Endodermal cell (in vitro differentiated cells): ENCODE results near the gene ATXN7L1. TPM values are rescaled to one million over a fixed set of nuclear protein-coding genes. Genes with fewer than 3 reads are reported as not detected.

ENCODE experiments used
- DNase-seq: peaks from one replicate; pipeline ENCODE4 v3.0.0-alpha.2; 2017
- H3K27ac ChIP-seq: 2 replicates; pipeline ENCODE4 v1.5.1; 2013; ENCODE audit warnings: mild to moderate bottlenecking, low read depth, low read length, moderate library complexity
- H3K27me3 ChIP-seq: 2 replicates; pipeline ENCODE4 v1.6.1; 2013; ENCODE audit warnings: mild to moderate bottlenecking, low read length, moderate library complexity; ENCODE audit not compliant: insufficient read depth, control insufficient read depth, poor library complexity, severe bottlenecking
- H3K36me3 ChIP-seq: 2 replicates; pipeline ENCODE4 v1.7.0; 2013; ENCODE audit warnings: mild to moderate bottlenecking, low read length, moderate library complexity; ENCODE audit not compliant: control insufficient read depth, insufficient read depth
- H3K4me1 ChIP-seq: one replicate; pipeline ENCODE4 v1.7.0; 2013; ENCODE audit warnings: low read length; ENCODE audit not compliant: control insufficient read depth, insufficient read depth
- H3K4me3 ChIP-seq: 2 replicates; pipeline ENCODE4 v1.5.1; 2013; ENCODE audit warnings: mild to moderate bottlenecking, low read length, moderate library complexity
- H3K9ac ChIP-seq: 2 replicates; pipeline ENCODE4 v1.6.1; 2013; ENCODE audit warnings: mild to moderate bottlenecking, low read length, moderate library complexity; ENCODE audit not compliant: poor library complexity, severe bottlenecking; ENCODE audit errors: extremely low read depth
- H3K9me3 ChIP-seq: 2 replicates; pipeline ENCODE4 v1.6.1; 2013; ENCODE audit warnings: mild to moderate bottlenecking, low read length, moderate library complexity; ENCODE audit not compliant: control insufficient read depth
- H3K27ac Mint-ChIP-seq: 2 replicates; pipeline ENCODE4 v1.8.0; 2020; ENCODE audit warnings: mixed read lengths
- H3K27me3 Mint-ChIP-seq: 2 replicates; pipeline ENCODE4 v1.8.0; 2021; ENCODE audit warnings: mild to moderate bottlenecking, mixed read lengths; ENCODE audit not compliant: insufficient read depth
- H3K36me3 Mint-ChIP-seq: 2 replicates; pipeline ENCODE4 v1.8.0; 2020; ENCODE audit warnings: low read depth, mixed read lengths
- H3K4me1 Mint-ChIP-seq: 2 replicates; pipeline ENCODE4 v1.8.0; 2020; ENCODE audit warnings: mixed read lengths
- H3K4me3 Mint-ChIP-seq: 2 replicates; pipeline ENCODE4 v1.8.0; 2020; ENCODE audit warnings: mild to moderate bottlenecking, moderate library complexity, mixed read lengths
- H3K9me3 Mint-ChIP-seq: 2 replicates; pipeline ENCODE4 v1.8.0; 2020; ENCODE audit warnings: mild to moderate bottlenecking, mixed read lengths
- WGBS, 2 experiments: methylation state at CpG; one replicate each; pipeline versions ENCODE4 v1.1.5 to v1.1.7; 2013; ENCODE audit warnings: missing lambda C conversion rate in 2 of 2, mixed read lengths in 1 of 2; ENCODE audit not compliant: insufficient coverage in 1 of 2, insufficient read length in 1 of 2; 5-methylcytosine and 5-hydroxymethylcytosine counted together
- total RNA-seq, 2 donors: library from RNA; stranded (reverse); fragmentation: NEBNext Ultra II Directional in 1 of 2; extraction: Animal tissue kit (Norgen Biotek cat#: 25700) in 1 of 2; gene quantifications; 2 replicates in 1 of 2; 3 replicates in 1 of 2; pipeline ENCODE4 v1.2.1, GENCODE V29; 2021
- TF ChIP-seq, protein P1 (sequence below): fragments of 200-600 bp; sonication (generic); conservative IDR thresholded peaks from 2 replicates; pipeline ENCODE4 v1.5.0; 2021; ENCODE audit warnings: antibody characterized with exemption, mild to moderate bottlenecking

Gene ATXN7L1
- total RNA-seq, 2 donors from 2014 or later, result 16.9 to 30.4 TPM

DNA sequence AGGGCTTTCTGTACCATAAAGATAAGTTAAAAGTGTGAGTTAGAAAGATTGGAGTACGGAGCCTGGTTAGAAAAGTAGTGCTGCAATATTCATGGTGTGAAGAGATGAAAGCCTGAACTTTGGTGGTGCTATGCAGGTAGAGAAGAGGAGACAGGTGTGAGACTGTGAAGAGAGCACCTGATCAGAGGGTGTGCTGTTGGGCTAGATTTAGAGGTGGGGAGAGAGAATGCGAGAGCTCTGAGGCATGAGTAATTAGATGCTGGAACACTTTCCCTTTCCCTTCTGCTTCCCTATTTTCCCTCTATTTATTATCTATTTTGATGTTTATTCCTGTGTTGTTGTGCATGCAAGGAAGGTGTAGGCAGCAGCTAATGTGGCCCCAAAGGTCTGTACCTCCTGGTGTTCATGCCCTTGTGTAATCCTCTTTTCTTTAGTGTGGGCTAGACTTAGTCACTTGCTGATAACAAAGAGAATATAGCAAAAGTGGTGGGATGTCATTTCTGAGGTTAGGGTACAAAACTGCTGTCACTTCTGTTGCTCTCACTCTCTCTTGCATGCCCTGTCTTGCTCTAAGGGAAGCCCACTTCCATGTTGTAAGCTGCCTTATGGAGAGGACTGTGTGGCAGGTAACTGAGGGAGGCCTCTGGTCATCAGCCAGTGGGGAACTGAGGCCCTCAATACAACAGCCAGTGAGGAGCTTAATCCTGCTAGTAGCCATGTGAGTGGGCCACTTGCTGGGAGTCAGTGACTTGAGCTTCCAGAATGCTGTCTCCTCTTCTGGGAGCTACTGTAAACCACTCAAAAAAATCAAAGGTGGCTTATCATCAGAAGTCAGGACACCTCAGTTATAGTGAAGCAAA, 2.6 kb upstream of the ATXN7L1 start:
- Histone ChIP-seq H3K36me3 (no peaks in the 10 kb centered on the region), H3K4me3 (peak overlapping the region; percentile 82), H3K9ac (no peak overlapping the region), H3K4me1 (peaks cover 11% of the 10 kb centered on the region), H3K9me3 (no peaks in the 10 kb centered on the region), H3K27me3 (no peaks in the 10 kb centered on the region), H3K27ac (no peak overlapping the region)
- peak; percentile 55 for DNase-seq
- peak overlapping the region; percentile 98 for H3K4me3 Mint-ChIP-seq
- no peak overlapping the region for H3K27ac Mint-ChIP-seq
- H3K4me1 Mint-ChIP-seq, result peaks cover 42% of the 10 kb centered on the region
- H3K9me3 Mint-ChIP-seq, result peaks cover 5% of the 10 kb centered on the region
- TF ChIP-seq, protein P1, sequence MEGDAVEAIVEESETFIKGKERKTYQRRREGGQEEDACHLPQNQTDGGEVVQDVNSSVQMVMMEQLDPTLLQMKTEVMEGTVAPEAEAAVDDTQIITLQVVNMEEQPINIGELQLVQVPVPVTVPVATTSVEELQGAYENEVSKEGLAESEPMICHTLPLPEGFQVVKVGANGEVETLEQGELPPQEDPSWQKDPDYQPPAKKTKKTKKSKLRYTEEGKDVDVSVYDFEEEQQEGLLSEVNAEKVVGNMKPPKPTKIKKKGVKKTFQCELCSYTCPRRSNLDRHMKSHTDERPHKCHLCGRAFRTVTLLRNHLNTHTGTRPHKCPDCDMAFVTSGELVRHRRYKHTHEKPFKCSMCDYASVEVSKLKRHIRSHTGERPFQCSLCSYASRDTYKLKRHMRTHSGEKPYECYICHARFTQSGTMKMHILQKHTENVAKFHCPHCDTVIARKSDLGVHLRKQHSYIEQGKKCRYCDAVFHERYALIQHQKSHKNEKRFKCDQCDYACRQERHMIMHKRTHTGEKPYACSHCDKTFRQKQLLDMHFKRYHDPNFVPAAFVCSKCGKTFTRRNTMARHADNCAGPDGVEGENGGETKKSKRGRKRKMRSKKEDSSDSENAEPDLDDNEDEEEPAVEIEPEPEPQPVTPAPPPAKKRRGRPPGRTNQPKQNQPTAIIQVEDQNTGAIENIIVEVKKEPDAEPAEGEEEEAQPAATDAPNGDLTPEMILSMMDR, result peak; percentile 18
- WGBS, 2 experiments, result 81 to 100% methylated on average over 1 of the region's 2 CpGs
- peaks cover 15% of the 10 kb centered on the region for H3K36me3 Mint-ChIP-seq
- no peaks in the 10 kb centered on the region for H3K27me3 Mint-ChIP-seq

GRCh38 chr7:105877736-105878135, 1.3 kb upstream of the ATXN7L1 start:
- peak overlapping the region; percentile 82 for H3K4me3 ChIP-seq
- 30 to 38% methylated on average over 7 to 10 of the region's 10 CpGs for WGBS, 2 experiments
- no peaks in the 10 kb centered on the region for H3K27me3 ChIP-seq
- Mint-ChIP-seq H3K4me3 (peak overlapping the region; percentile 98), H3K36me3 (peaks cover 18% of the 10 kb centered on the region), H3K4me1 (peaks cover 42% of the 10 kb centered on the region), H3K27me3 (no peaks in the 10 kb centered on the region), H3K27ac (peak overlapping the region; percentile 89), H3K9me3 (no peaks in the 10 kb centered on the region)
- H3K27ac ChIP-seq, result no peak overlapping the region
- peaks cover 11% of the 10 kb centered on the region for H3K4me1 ChIP-seq
- no peaks in the 10 kb centered on the region for H3K36me3 ChIP-seq
- no peaks in the 10 kb centered on the region for H3K9me3 ChIP-seq
- TF ChIP-seq, protein P1, result no peak
- H3K9ac ChIP-seq, result peak overlapping the region; percentile 43
- DNase-seq, result peak; percentile 47

DNA sequence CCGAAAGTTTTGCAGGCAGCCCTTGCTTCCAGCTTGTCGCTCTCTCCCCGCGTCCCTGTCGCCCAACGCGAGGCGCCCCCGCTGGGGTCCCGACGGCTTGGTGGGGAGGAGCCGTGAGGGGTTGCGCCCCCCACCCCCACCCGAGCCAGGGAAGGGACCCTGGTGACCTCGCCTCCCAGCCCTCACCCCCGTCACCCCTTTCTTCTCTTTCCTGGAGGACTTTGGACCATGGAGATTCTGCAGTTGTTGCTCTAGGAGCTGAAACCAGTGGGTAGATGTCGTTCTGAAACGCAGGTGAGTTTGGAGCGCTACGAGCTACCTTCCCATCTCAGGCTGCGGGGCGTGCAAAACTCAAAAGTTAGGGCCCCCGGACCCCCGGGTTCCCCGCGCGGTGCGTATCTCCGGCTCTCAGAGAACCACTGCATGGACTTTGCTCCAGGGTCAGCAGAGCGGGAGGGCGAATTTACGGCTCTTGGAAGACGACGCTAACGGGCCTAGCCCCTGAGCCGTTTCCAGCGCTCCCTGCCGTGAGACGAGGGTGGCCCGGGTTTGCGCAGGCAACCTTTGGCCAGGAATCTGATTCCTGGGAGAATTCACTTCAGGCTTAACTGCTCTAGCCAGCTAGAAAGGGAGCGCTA, 684 bp upstream of the ATXN7L1 start:
- H3K9ac ChIP-seq, result peak overlapping the region; percentile 43
- H3K9me3 Mint-ChIP-seq, result peaks cover 4% of the 10 kb centered on the region
- H3K36me3 ChIP-seq, result peaks cover 5% of the 10 kb centered on the region
- peaks cover 11% of the 10 kb centered on the region for H3K4me1 ChIP-seq
- no peaks in the 10 kb centered on the region for H3K27me3 Mint-ChIP-seq
- WGBS, 2 experiments, result 0 to 1% methylated on average over 13 to 42 of the region's 42 CpGs
- H3K9me3 ChIP-seq, result no peaks in the 10 kb centered on the region
- peak overlapping the region; percentile 89 for H3K27ac Mint-ChIP-seq
- H3K4me3 ChIP-seq, result peak overlapping the region; percentile 82
- peak; percentile 83 for DNase-seq
- H3K27me3 ChIP-seq, result no peaks in the 10 kb centered on the region
- no peak overlapping the region for H3K27ac ChIP-seq
- H3K4me3 Mint-ChIP-seq, result peak overlapping the region; percentile 98
- peaks cover 20% of the 10 kb centered on the region for H3K36me3 Mint-ChIP-seq
- H3K4me1 Mint-ChIP-seq, result peaks cover 42% of the 10 kb centered on the region
- TF ChIP-seq, protein P1, result peak; percentile 26
